Measurements from ENCODE around the gene UGT1A7.
"Not testable (repeated sequence)": the region's sequence is repeated elsewhere in the genome, so short reads cannot be mapped to it uniquely, and the experiment has no call there.

The UGT1A7 gene

GRCh38 chr2:233708942-233709341, 27.2 kb downstream of the UGT1A7 start:
- H3K4me1 ChIP-seq (ENCODE audit: control insufficient read depth, insufficient read depth, low read length, poor library complexity, severe bottlenecking) = no peaks in the 10 kb centered on the region
- no peak overlapping the region for H3K27ac ChIP-seq (ENCODE audit: insufficient read depth, low read length, poor library complexity, severe bottlenecking)
- no peak for DNase-seq
- peaks cover 7% of the 10 kb centered on the region for H3K27me3 ChIP-seq (replicated peaks; ENCODE audit: control insufficient read depth, insufficient read depth, low read length, poor library complexity, severe bottlenecking)
- H3K4me3 ChIP-seq (ENCODE audit: insufficient read depth, low read depth, low read length, poor library complexity, severe bottlenecking) = no peak overlapping the region
- H3K36me3 ChIP-seq (ENCODE audit: control insufficient read depth, insufficient read depth, low read length) = no peaks in the 10 kb centered on the region
- no peaks in the 10 kb centered on the region for H3K9me3 ChIP-seq (ENCODE audit: control insufficient read depth, low read length)

GRCh38 chr2:233711312-233712008, 29.8 kb downstream of the UGT1A7 start:
- Histone ChIP-seq H3K4me1 (ENCODE audit: control insufficient read depth, insufficient read depth, low read length, poor library complexity, severe bottlenecking) (no peaks in the 10 kb centered on the region), H3K9me3 (ENCODE audit: control insufficient read depth, low read length) (no peaks in the 10 kb centered on the region), H3K27me3 (replicated peaks; ENCODE audit: control insufficient read depth, insufficient read depth, low read length, poor library complexity, severe bottlenecking) (peaks cover 5% of the 10 kb centered on the region), H3K36me3 (ENCODE audit: control insufficient read depth, insufficient read depth, low read length) (no peaks in the 10 kb centered on the region), H3K27ac (ENCODE audit: insufficient read depth, low read length, poor library complexity, severe bottlenecking) (no peak overlapping the region), H3K4me3 (ENCODE audit: insufficient read depth, low read depth, low read length, poor library complexity, severe bottlenecking) (no peak overlapping the region)
- peak in 2 of 3 donors; percentile 17 to 36 for DNase-seq

GRCh38 chr2:233712611-233713261, 31.0 kb downstream of the UGT1A7 start, which contains the start of gene UGT1A5:
Gene UGT1A5, plus strand, starts transcription at chr2:233712907. Its CDS starts 85 bp downstream, at chr2:233712992.
- H3K27me3 ChIP-seq (replicated peaks; ENCODE audit: control insufficient read depth, insufficient read depth, low read length, poor library complexity, severe bottlenecking) = peaks cover 5% of the 10 kb centered on the region

GRCh38 chr2:233713262-233713615, 31.5 kb downstream of the UGT1A7 start:
- peaks cover 5% of the 10 kb centered on the region for H3K27me3 ChIP-seq (replicated peaks; ENCODE audit: control insufficient read depth, insufficient read depth, low read length, poor library complexity, severe bottlenecking)
- no peak for DNase-seq
- H3K36me3 ChIP-seq (ENCODE audit: control insufficient read depth, insufficient read depth, low read length) = no peaks in the 10 kb centered on the region
- no peaks in the 10 kb centered on the region for H3K9me3 ChIP-seq (ENCODE audit: control insufficient read depth, low read length)
- H3K4me3 ChIP-seq (ENCODE audit: insufficient read depth, low read depth, low read length, poor library complexity, severe bottlenecking) = no peak overlapping the region
- H3K4me1 ChIP-seq (ENCODE audit: control insufficient read depth, insufficient read depth, low read length, poor library complexity, severe bottlenecking) = no peaks in the 10 kb centered on the region
- no peak overlapping the region for H3K27ac ChIP-seq (ENCODE audit: insufficient read depth, low read length, poor library complexity, severe bottlenecking)

More at GRCh38 chr2:233712611-233713261, 31.0 kb downstream of the UGT1A7 start, which contains the start of gene UGT1A5:
- no peak within 1 kb of the TSS for H3K4me3 ChIP-seq (ENCODE audit: insufficient read depth, low read depth, low read length, poor library complexity, severe bottlenecking)
- no peak within 1 kb of the TSS for H3K27ac ChIP-seq (ENCODE audit: insufficient read depth, low read length, poor library complexity, severe bottlenecking)
- no peak for DNase-seq
- no peaks in the 10 kb centered on the region for H3K36me3 ChIP-seq (ENCODE audit: control insufficient read depth, insufficient read depth, low read length)
- H3K9me3 ChIP-seq (ENCODE audit: control insufficient read depth, low read length) = no peaks in the 10 kb centered on the region
- H3K4me1 ChIP-seq (ENCODE audit: control insufficient read depth, insufficient read depth, low read length, poor library complexity, severe bottlenecking) = no peaks in the 10 kb centered on the region

- Histone ChIP-seq H3K27ac (ENCODE audit: insufficient read depth, low read length, poor library complexity, severe bottlenecking) (no peak overlapping the region), H3K4me3 (ENCODE audit: insufficient read depth, low read depth, low read length, poor library complexity, severe bottlenecking) (no peak overlapping the region), H3K4me1 (ENCODE audit: control insufficient read depth, insufficient read depth, low read length, poor library complexity, severe bottlenecking) (no peaks in the 10 kb centered on the region), H3K9me3 (ENCODE audit: control insufficient read depth, low read length) (no peaks in the 10 kb centered on the region), H3K27me3 (replicated peaks; ENCODE audit: control insufficient read depth, insufficient read depth, low read length, poor library complexity, severe bottlenecking) (peaks cover 2% of the 10 kb centered on the region), H3K36me3 (ENCODE audit: control insufficient read depth, insufficient read depth, low read length) (no peaks in the 10 kb centered on the region)
- no peak for DNase-seq
Observed at GRCh38 chr2:233714121-233714520, 32.4 kb downstream of the UGT1A7 start.

- Histone ChIP-seq H3K9me3 (ENCODE audit: control insufficient read depth, low read length) (no peaks in the 10 kb centered on the region), H3K36me3 (ENCODE audit: control insufficient read depth, insufficient read depth, low read length) (no peaks in the 10 kb centered on the region)
- DNase-seq = no peak
Observed at GRCh38 chr2:233718552-233718951, 36.9 kb downstream of the UGT1A7 start, which contains the start of gene UGT1A4. Gene UGT1A4, plus strand, starts transcription at chr2:233718736. Its CDS starts 85 bp downstream, at chr2:233718821.

GRCh38 chr2:233728723-233729301, 47.1 kb downstream of the UGT1A7 start, which contains the start of gene UGT1A3:
Gene UGT1A3, plus strand, starts transcription at chr2:233729042. Its CDS starts 85 bp downstream, at chr2:233729127.
- Histone ChIP-seq H3K36me3 (ENCODE audit: control insufficient read depth, insufficient read depth, low read length) (no peaks in the 10 kb centered on the region), H3K27me3 (replicated peaks; ENCODE audit: control insufficient read depth, insufficient read depth, low read length, poor library complexity, severe bottlenecking) (no peaks in the 10 kb centered on the region), H3K4me3 (ENCODE audit: insufficient read depth, low read depth, low read length, poor library complexity, severe bottlenecking) (no peak within 1 kb of the TSS), H3K9me3 (ENCODE audit: control insufficient read depth, low read length) (no peaks in the 10 kb centered on the region), H3K27ac (ENCODE audit: insufficient read depth, low read length, poor library complexity, severe bottlenecking) (no peak within 1 kb of the TSS), H3K4me1 (ENCODE audit: control insufficient read depth, insufficient read depth, low read length, poor library complexity, severe bottlenecking) (no peaks in the 10 kb centered on the region)
- DNase-seq = no peak

More at GRCh38 chr2:233718552-233718951, 36.9 kb downstream of the UGT1A7 start, which contains the start of gene UGT1A4:
- H3K27me3 ChIP-seq (replicated peaks; ENCODE audit: control insufficient read depth, insufficient read depth, low read length, poor library complexity, severe bottlenecking) = no peaks in the 10 kb centered on the region
- no peak within 1 kb of the TSS for H3K4me3 ChIP-seq (ENCODE audit: insufficient read depth, low read depth, low read length, poor library complexity, severe bottlenecking)
- no peaks in the 10 kb centered on the region for H3K4me1 ChIP-seq (ENCODE audit: control insufficient read depth, insufficient read depth, low read length, poor library complexity, severe bottlenecking)
- no peak within 1 kb of the TSS for H3K27ac ChIP-seq (ENCODE audit: insufficient read depth, low read length, poor library complexity, severe bottlenecking)

- not testable (repeated sequence) for H3K9me3 ChIP-seq (ENCODE audit: control insufficient read depth, low read length); H3K4me1 ChIP-seq (ENCODE audit: control insufficient read depth, insufficient read depth, low read length, poor library complexity, severe bottlenecking); H3K27me3 ChIP-seq (replicated peaks; ENCODE audit: control insufficient read depth, insufficient read depth, low read length, poor library complexity, severe bottlenecking); H3K27ac ChIP-seq (ENCODE audit: insufficient read depth, low read length, poor library complexity, severe bottlenecking); DNase-seq; H3K4me3 ChIP-seq (ENCODE audit: insufficient read depth, low read depth, low read length, poor library complexity, severe bottlenecking); H3K36me3 ChIP-seq (ENCODE audit: control insufficient read depth, insufficient read depth, low read length)
Observed at GRCh38 chr2:233736868-233737653, 55.4 kb downstream of the UGT1A7 start.

GRCh38 chr2:233740870-233741269, 59.2 kb downstream of the UGT1A7 start:
- no peaks in the 10 kb centered on the region for H3K4me1 ChIP-seq (ENCODE audit: control insufficient read depth, insufficient read depth, low read length, poor library complexity, severe bottlenecking)
- H3K27ac ChIP-seq (ENCODE audit: insufficient read depth, low read length, poor library complexity, severe bottlenecking) = no peak overlapping the region
- no peak overlapping the region for H3K4me3 ChIP-seq (ENCODE audit: insufficient read depth, low read depth, low read length, poor library complexity, severe bottlenecking)
- no peak for DNase-seq
- no peaks in the 10 kb centered on the region for H3K27me3 ChIP-seq (replicated peaks; ENCODE audit: control insufficient read depth, insufficient read depth, low read length, poor library complexity, severe bottlenecking)
- H3K9me3 ChIP-seq (ENCODE audit: control insufficient read depth, low read length) = no peaks in the 10 kb centered on the region
- H3K36me3 ChIP-seq (ENCODE audit: control insufficient read depth, insufficient read depth, low read length) = no peaks in the 10 kb centered on the region

Data from effector memory CD4-positive, alpha-beta T cell (primary cell).